Stomach smooth muscle (tissue), 2 donors: ENCODE data around the gene FNDC11.
"Not testable (repeated sequence)": the region's sequence is repeated elsewhere in the genome, so short reads cannot be mapped to it uniquely, and the experiment has no call there.

Experiments
- H3K27ac ChIP-seq: one replicate; pipeline ENCODE4 v1.7.0; 2013; ENCODE audit warnings: mild to moderate bottlenecking, low read length, inconsistent platforms
- H3K27me3 ChIP-seq, 2 donors: one replicate each; pipeline ENCODE4 v1.7.0; 2013; ENCODE audit warnings: low read length in 2 of 2; ENCODE audit not compliant: insufficient read depth in 2 of 2, control insufficient read depth in 1 of 2
- H3K36me3 ChIP-seq, 2 donors: one replicate each; pipeline ENCODE4 v1.7.0; 2013; ENCODE audit warnings: low read length in 2 of 2; ENCODE audit not compliant: control insufficient read depth in 2 of 2, insufficient read depth in 2 of 2
- H3K4me1 ChIP-seq: one replicate; pipeline ENCODE4 v1.7.0; 2013; ENCODE audit warnings: low read length; ENCODE audit not compliant: control insufficient read depth, insufficient read depth
- H3K4me3 ChIP-seq, 2 donors: one replicate each; pipeline ENCODE4 v1.7.0; 2013; ENCODE audit warnings: low read length in 2 of 2
- H3K9ac ChIP-seq, 2 donors: one replicate each; pipeline ENCODE4 v1.7.0; 2013; ENCODE audit warnings: low read length in 2 of 2, mild to moderate bottlenecking in 1 of 2
- H3K9me3 ChIP-seq, 2 donors: one replicate each; pipeline ENCODE4 v1.7.0; 2013; ENCODE audit warnings: low read length in 2 of 2; ENCODE audit not compliant: control insufficient read depth in 2 of 2
- donor health status: healthy.
- donor health status: Pancreatic carcinoma.

FNDC11 gene

GRCh38 chr20:63591147-63591533, 37.2 kb downstream of the FNDC11 start:
- Histone ChIP-seq H3K4me1 (peaks cover 7% of the 10 kb centered on the region), H3K4me3 (no peak overlapping the region), H3K27ac (no peak overlapping the region), H3K36me3 (peaks cover 22 to 36% of the 10 kb centered on the region in 2 donors), H3K27me3 (no peaks in the 10 kb centered on the region), H3K9ac (no peak overlapping the region), H3K9me3 (no peaks in the 10 kb centered on the region)

DNA sequence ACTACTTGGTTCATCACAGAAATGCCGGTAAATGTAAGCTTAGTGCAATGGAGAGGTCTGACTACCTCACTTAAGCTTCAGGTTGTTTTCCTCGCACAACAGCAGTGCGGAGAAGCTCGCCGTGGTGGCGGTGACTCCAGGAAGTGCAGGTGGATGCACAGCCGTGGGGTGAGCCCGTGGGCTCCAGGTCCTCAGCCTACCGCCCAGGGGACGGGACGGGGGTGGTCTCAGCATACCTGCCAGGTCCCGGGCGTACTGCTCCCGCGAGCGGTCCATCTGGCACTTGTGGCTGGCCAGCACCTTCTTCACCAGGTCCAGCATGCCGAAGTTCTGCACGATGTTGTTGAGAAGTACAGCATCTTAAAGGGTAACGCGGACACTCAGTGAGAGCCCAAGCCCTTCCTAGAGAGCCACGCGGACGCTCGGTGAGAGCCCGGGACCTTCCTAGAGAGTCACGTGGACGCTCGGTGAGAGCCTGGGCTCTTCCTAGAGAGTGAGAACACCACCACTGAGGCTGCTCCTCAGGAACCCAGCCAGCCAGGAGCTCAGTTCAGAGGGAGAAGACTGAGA, 37.9 kb downstream of the FNDC11 start:
- no peaks in the 10 kb centered on the region for H3K9me3 ChIP-seq
- no peaks in the 10 kb centered on the region for H3K27me3 ChIP-seq
- H3K4me1 ChIP-seq: peaks cover 7% of the 10 kb centered on the region
- H3K9ac ChIP-seq: no peak overlapping the region
- H3K27ac ChIP-seq: no peak overlapping the region
- H3K36me3 ChIP-seq: peaks cover 22 to 36% of the 10 kb centered on the region in 2 donors
- H3K4me3 ChIP-seq: no peak overlapping the region

- no peak overlapping the region for H3K9ac ChIP-seq
- H3K4me1 ChIP-seq: peaks cover 7% of the 10 kb centered on the region
- no peaks in the 10 kb centered on the region for H3K27me3 ChIP-seq
- peaks cover 24 to 37% of the 10 kb centered on the region in 2 donors for H3K36me3 ChIP-seq
- H3K4me3 ChIP-seq: no peak overlapping the region
- H3K9me3 ChIP-seq: no peaks in the 10 kb centered on the region
- no peak overlapping the region for H3K27ac ChIP-seq
Measured at GRCh38 chr20:63592661-63593060, 38.7 kb downstream of the FNDC11 start.

DNA sequence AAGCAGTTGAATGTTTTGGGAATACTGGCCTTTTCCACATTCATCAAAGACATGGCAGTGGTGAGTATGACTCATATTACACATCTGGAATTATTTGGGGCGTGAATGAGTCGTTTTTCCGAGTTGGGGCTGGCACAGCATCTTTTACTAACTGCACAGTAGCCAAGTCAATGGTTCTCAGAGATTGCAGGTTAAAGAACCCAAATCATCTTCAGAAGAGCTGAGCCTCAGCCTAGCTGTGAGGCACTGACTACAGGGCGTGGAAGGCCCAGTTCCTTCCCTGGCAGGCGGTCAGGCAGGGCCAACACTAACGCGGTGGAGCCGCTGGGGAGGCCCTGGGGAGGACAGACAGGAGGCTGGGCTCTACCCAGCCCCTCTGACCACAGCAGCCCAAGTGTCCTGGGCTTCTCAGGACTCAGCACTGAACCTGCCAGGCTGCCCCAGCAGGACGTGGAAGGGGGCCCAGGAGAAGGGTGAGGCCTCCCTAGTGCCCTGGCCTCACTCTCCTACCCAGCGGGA, 40.1 kb downstream of the FNDC11 start:
- no peak overlapping the region for H3K9ac ChIP-seq
- no peaks in the 10 kb centered on the region for H3K9me3 ChIP-seq
- H3K27ac ChIP-seq: no peak overlapping the region
- peaks cover 7% of the 10 kb centered on the region for H3K4me1 ChIP-seq
- H3K36me3 ChIP-seq: peaks cover 33 to 42% of the 10 kb centered on the region in 2 donors
- H3K4me3 ChIP-seq: no peak overlapping the region
- no peaks in the 10 kb centered on the region for H3K27me3 ChIP-seq

DNA sequence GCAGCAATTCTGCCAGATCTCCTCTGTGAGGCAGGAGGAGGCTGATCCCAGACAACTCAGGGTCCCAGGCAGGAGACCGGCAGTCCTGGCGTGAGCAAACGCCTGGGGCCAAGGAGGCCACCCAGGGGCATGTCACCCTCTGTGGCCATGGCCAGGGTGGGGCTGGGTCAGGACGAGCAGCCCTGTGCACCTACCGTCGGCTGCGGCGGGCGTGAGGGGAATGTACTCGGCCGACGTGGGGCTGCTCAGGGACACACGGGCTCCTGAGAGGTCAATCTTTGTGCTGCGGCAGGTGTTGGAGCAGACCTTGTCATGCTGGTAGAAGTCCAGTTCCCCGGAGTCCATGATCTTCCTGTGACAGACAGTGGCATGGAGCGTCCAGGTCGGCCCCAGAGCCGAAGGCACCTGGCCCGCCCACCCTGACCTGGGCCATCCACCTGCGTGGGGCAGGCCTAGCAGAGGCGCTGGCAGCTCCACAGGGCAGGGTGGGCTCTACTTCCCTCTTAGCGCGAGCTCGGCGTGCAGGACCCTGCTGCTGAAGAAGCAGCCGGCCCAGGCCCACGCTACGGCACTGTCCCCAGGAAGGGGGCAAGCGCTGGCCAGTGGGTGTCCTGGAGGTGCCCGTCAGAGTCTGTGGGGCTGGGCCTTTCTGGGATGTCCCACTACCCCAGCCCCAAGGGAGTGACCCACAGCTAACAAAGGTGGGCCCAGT, 41.6 kb downstream of the FNDC11 start:
- peaks cover 35 to 39% of the 10 kb centered on the region in 2 donors for H3K36me3 ChIP-seq
- H3K27me3 ChIP-seq: no peaks in the 10 kb centered on the region
- H3K9ac ChIP-seq: no peak overlapping the region
- no peak overlapping the region for H3K4me3 ChIP-seq
- no peaks in the 10 kb centered on the region for H3K9me3 ChIP-seq
- H3K4me1 ChIP-seq: peaks cover 7% of the 10 kb centered on the region
- H3K27ac ChIP-seq: no peak overlapping the region

DNA sequence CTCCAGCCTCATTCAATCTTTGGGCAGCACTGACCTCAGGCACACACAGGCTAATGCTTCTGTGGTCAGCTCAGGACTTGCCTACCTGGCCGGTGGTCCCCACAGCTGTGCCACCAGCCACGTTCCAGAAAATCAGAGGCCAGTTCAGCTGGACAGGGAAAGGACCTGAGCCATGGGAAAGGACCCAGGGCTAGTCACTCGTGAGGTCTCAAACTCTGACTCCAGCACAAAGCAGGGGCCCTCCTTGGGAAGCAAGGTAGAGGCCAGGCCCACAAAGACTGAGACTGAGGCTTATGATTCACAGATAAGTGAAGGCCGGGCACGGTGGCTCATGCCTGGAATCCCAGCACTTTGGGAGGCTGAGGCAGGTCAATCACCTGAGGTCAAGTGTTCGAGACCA, 42.5 kb downstream of the FNDC11 start:
- Histone ChIP-seq H3K36me3 (peaks cover 34 to 35% of the 10 kb centered on the region in 2 donors), H3K9ac (no peak overlapping the region), H3K27me3 (no peaks in the 10 kb centered on the region), H3K4me1 (peaks cover 7% of the 10 kb centered on the region), H3K4me3 (no peak overlapping the region), H3K9me3 (no peaks in the 10 kb centered on the region), H3K27ac (no peak overlapping the region)

- peaks cover 7% of the 10 kb centered on the region for H3K4me1 ChIP-seq
- no peaks in the 10 kb centered on the region for H3K9me3 ChIP-seq
- H3K4me3 ChIP-seq: no peak overlapping the region
- H3K36me3 ChIP-seq: peaks cover 32 to 35% of the 10 kb centered on the region in 2 donors
- no peak overlapping the region for H3K27ac ChIP-seq
- no peak overlapping the region for H3K9ac ChIP-seq
- H3K27me3 ChIP-seq: no peaks in the 10 kb centered on the region
Measured at GRCh38 chr20:63597651-63598478, 43.9 kb downstream of the FNDC11 start.

DNA sequence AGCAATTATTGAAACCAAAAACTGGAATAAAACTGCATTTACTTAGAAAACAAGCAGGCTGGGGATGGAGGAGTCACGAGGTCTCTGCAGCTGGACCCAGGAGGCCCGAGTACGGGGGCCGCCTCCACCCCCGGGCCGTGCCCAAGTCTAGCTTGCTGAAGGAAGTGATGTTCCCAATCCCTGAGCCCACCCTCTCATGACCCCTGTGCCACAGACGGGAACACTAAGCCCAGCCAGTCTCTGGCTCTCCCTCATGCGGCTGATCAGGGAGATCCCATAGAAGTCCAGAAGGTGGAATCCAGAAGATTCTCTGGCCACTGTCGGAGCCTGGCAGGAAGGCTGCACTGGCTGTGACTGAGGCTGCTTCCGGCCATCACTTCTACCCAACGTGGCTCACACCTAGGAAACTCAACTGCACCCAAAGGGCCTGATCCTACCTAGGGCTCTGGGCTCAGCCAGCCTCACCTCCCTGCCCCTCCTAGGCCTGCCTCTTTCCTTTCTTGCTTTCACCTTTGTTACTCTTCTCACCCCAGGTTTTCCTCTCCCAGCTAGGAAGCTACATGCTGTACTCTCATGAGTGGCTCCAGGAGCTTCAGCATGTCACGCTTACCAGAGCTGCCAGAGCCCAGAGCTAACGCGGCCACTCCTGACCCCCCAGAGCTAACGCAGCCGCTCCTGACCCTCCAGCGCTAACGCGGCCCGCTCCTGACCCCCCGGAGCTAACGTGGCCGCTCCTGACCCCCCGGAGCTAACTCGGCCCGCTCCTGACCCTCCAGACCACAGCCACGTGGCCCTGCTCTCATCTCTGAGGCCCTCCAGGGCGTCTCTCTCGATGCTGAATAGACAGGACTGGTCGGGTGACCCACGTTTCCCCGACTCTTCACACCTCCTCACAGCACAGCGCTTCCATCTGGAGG, 44.8 kb downstream of the FNDC11 start:
- Histone ChIP-seq H3K9ac (no peak overlapping the region), H3K4me1 (peaks cover 7% of the 10 kb centered on the region), H3K27ac (no peak overlapping the region), H3K27me3 (no peaks in the 10 kb centered on the region), H3K4me3 (no peak overlapping the region), H3K9me3 (no peaks in the 10 kb centered on the region), H3K36me3 (peaks cover 28 to 33% of the 10 kb centered on the region in 2 donors)

GRCh38 chr20:63599396-63600050, 45.6 kb downstream of the FNDC11 start:
- Histone ChIP-seq H3K27ac (no peak overlapping the region), H3K36me3 (peaks cover 28 to 35% of the 10 kb centered on the region in 2 donors), H3K9ac (no peak overlapping the region), H3K4me3 (no peak overlapping the region), H3K4me1 (no peaks in the 10 kb centered on the region), H3K9me3 (no peaks in the 10 kb centered on the region), H3K27me3 (no peaks in the 10 kb centered on the region)

- peaks cover 28 to 31% of the 10 kb centered on the region in 2 donors for H3K36me3 ChIP-seq
- H3K9ac ChIP-seq, H3K4me3 ChIP-seq: not testable (repeated sequence)
Measured at GRCh38 chr20:63601679-63602078, 47.7 kb downstream of the FNDC11 start.

More at GRCh38 chr20:63601679-63602078, 47.7 kb downstream of the FNDC11 start:
- H3K4me1 ChIP-seq, H3K27me3 ChIP-seq, H3K27ac ChIP-seq, H3K9me3 ChIP-seq: not testable (repeated sequence)
